DMS79 (cell line): ENCODE measurements around the gene VLDLR.

Experiments
- DNase-seq: peaks from one replicate; lab custom pipeline; 2025; lab: John Stamatoyannopoulos, UW

The VLDLR gene

DNA sequence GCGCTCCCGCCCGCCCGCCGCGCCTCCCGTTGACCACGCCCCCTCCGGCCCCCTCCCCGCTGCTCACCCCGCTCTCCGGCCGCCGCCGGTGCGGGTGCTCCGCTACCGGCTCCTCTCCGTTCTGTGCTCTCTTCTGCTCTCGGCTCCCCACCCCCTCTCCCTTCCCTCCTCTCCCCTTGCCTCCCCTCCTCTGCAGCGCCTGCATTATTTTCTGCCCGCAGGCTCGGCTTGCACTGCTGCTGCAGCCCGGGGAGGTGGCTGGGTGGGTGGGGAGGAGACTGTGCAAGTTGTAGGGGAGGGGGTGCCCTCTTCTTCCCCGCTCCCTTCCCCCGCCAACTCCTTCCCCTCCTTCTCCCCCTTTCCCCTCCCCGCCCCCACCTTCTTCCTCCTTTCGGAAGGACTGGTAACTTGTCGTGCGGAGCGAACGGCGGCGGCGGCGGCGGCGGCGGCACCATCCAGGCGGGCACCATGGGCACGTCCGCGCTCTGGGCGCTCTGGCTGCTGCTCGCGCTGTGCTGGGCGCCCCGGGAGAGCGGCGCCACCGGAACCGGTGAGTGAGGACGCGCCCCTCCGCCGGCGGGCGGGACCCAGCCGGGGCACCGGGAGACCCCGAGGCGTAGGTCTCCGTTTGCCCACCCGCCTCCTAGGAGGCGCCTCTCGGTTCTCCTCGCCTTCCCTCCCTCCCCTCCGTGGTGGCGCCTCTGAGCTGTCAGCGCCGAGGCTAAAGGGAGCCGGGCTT lies at the start of gene VLDLR:
Gene VLDLR, plus strand, starts transcription at position 66 of the 739 bp plus-strand sequence. Its CDS starts 403 bp downstream, at position 469.
- DNase-seq: peak; percentile 26

- no peak for DNase-seq
Observed at GRCh38 chr9:2574203-2574602, 47.4 kb upstream of the VLDLR start.

- DNase-seq: peak; percentile 34
Observed at GRCh38 chr9:2576631-2577030, 45.0 kb upstream of the VLDLR start.

DNA sequence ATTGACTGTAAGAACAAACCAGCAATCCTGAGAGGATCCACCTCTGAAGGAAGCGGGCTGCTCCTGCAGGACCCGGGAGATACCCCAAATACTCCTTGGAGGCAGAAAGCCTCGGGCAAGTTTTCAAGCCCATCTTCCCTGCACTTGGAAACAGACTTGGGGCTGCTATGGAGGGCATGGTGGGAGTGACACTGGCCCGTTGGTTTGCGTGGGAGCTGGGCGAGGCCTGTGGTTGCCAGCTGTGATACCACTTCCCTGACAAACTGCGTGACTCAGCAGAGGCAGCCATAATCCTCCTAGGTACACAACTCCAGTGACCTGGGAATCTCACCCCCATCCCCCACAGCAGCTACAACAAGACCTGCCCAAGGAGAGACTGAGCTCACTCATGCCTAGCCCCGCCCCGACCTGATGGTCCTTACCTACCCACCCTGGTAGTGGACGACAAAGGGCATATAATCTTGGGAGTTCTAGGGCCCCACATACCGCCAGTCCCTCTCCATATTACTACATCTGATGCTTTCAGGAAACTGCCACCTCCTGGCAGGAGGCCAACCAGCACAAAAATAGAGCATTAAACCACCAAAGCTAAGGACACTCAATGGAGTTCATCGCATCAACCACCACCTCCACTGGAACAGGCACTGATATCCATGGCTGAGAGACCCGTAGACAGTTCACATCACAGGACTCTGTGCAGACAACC lies 38.1 kb upstream of the VLDLR start:
- no peak for DNase-seq

- DNase-seq: no peak
Observed at GRCh38 chr9:2591967-2592366, 29.6 kb upstream of the VLDLR start.

- DNase-seq: no peak
Observed at GRCh38 chr9:2593744-2594143, 27.8 kb upstream of the VLDLR start.

DNA sequence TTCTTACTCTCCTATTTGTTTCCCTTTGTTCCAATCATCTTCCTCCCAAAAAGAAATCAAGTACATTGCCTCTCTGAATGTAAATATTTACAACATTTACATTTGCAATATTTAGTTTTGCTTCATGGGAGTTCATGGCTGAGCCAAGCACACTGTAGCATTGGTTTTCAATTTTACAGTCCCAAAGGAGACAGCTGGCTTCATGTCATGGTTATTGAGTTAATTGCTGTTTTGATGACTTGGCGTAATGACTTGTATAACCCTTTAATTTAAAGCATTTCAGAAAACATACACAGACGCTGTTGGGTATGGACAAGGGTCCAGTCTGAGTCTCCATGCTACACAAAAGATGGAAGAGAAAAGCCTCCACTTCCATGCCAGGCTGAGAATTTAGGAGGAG lies 25.6 kb upstream of the VLDLR start:
- no peak for DNase-seq

DNA sequence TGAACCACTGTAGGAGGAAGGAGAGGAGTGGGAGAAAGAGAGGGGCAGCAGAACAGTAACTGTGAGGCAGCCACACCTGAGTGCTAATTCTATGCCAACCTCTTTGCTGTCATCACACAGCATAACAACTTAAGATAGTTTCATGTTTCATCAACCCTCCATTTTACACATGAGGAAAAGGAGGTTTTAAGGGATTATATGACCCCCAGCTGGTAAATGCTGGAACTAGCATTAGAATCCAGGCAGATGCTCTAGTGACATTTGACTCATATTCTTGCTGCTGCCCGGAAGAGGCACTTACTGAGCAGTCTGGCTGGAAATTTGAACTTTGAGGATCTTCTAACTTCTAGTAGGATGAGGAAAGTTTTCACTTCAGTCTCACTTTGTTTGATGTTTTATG lies 24.1 kb upstream of the VLDLR start:
- no peak for DNase-seq

DNA sequence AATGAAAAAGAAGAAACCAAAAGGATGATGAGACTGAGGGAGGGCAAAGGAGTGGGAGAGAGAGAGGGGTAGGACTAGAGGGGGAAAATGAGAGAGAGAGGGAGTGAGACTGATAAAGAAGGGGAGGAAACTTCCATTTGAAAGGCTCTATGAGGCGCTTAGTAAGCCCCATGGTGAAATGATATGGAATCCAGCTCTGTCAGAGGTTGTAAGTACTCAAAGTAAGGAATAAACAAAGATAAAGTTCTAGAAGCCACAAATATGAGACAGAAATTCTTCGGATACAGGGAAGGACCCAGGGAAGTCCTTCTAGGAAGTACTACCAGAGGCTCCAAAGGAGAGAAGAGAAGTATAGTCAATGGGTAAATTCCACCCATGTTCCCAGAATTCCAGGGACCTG lies 21.7 kb upstream of the VLDLR start:
- no peak for DNase-seq

GRCh38 chr9:2600307-2600706 lies 21.3 kb upstream of the VLDLR start:
- no peak for DNase-seq

GRCh38 chr9:2601785-2602378 lies 19.7 kb upstream of the VLDLR start:
- DNase-seq: no peak

GRCh38 chr9:2602704-2603116 lies 18.9 kb upstream of the VLDLR start:
- no peak for DNase-seq

- DNase-seq: no peak
Observed at GRCh38 chr9:2603621-2604020, 18.0 kb upstream of the VLDLR start.

GRCh38 chr9:2605246-2605645 lies 16.3 kb upstream of the VLDLR start:
- no peak for DNase-seq

- no peak for DNase-seq
Observed at GRCh38 chr9:2608276-2608675, 13.3 kb upstream of the VLDLR start.

DNA sequence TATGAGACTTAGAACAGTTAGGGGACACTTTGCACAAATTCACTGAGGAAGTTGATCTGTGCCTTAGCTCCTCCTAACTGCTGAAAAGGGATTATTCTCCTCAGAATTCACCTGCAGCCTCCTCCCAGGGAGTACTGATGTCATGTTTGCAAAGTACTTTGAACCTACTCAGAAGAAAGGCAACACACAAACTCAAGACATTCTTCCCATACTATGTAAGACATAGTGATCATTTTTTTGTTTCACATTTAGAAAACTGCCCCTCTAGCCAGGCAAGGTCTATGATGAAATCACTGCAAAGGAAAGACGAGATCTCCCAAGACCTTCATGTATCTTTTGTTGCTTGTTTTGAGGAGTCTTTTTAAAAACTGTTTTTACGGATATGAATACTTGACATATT lies 10.6 kb upstream of the VLDLR start:
- no peak for DNase-seq

DNA sequence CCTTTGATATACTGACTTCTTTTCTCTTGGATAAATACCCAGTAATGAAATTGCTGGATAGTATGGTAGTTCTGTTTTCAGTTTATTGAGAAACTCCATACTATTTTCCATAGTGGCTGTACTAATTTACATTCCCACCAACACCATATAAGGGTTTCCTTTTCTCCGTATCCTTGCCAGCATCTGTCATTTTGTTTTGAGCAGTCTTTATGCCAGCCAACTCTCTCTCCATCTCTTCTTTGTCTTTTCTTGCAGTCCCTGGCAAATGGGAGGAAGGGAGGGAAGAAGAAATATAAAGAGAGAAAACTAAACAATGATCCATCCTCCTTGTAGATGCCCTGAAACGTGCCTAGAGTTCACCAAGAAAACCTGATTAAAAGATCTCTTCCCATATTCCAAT lies 9.6 kb upstream of the VLDLR start:
- DNase-seq: no peak

GRCh38 chr9:2613730-2614271 lies 7.8 kb upstream of the VLDLR start:
- no peak for DNase-seq

DNA sequence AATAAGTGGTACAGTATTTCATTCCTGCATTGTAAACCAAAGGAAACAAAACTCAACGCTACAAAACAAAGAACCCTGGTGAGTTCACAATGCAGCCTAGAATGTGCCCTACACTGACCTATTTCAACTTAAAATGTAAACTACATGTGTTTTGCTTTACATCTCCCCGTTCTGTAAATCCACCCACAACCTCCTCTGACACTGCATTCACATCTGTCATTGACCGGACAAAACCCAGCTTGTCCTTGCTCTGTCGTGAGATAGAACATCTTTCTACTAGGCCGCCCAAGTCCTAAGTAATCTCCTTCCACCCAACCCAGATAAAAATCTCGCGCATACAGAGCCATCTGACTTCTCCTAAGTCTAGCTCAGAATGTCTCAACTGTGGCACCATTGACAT lies 6.1 kb upstream of the VLDLR start:
- no peak for DNase-seq

GRCh38 chr9:2616692-2617377 lies 4.8 kb upstream of the VLDLR start:
- no peak for DNase-seq

GRCh38 chr9:2618289-2618688 lies 3.3 kb upstream of the VLDLR start:
- no peak for DNase-seq
